ENCODE measurements around the gene PRKD1.

PRKD1 gene

GRCh38 chr14:29838752-29839151, 88.9 kb downstream of the PRKD1 start:
- no peak for DNase-seq (ENCODE audit: low read depth in 2 of 2)

- no peak for DNase-seq (ENCODE audit: low read depth in 2 of 2)
Observed at GRCh38 chr14:29836395-29836794, 91.3 kb downstream of the PRKD1 start.

- no peak for DNase-seq (ENCODE audit: low read depth in 2 of 2)
Observed at GRCh38 chr14:29832042-29832441, 95.6 kb downstream of the PRKD1 start.

GRCh38 chr14:29829851-29830250, 97.8 kb downstream of the PRKD1 start:
- no peak for DNase-seq (ENCODE audit: low read depth in 2 of 2)

- no peak for DNase-seq (ENCODE audit: low read depth in 2 of 2)
Observed at GRCh38 chr14:29823816-29824215, 103.8 kb downstream of the PRKD1 start.

GRCh38 chr14:29822430-29822709, 105.3 kb downstream of the PRKD1 start:
- DNase-seq (ENCODE audit: low read depth in 2 of 2), result no peak

GRCh38 chr14:29821661-29822429, 105.8 kb downstream of the PRKD1 start:
- DNase-seq (ENCODE audit: low read depth in 2 of 2), result no peak

GRCh38 chr14:29821242-29821641, 106.4 kb downstream of the PRKD1 start:
- no peak for DNase-seq (ENCODE audit: low read depth in 2 of 2)

- no peak for DNase-seq (ENCODE audit: low read depth in 2 of 2)
Observed at GRCh38 chr14:29820785-29821184, 106.9 kb downstream of the PRKD1 start.

GRCh38 chr14:29817767-29818405, 109.8 kb downstream of the PRKD1 start:
- DNase-seq (ENCODE audit: low read depth in 2 of 2), result no peak

- DNase-seq (ENCODE audit: low read depth in 2 of 2), result no peak
Observed at GRCh38 chr14:29815016-29815674, 112.5 kb downstream of the PRKD1 start.

GRCh38 chr14:29814156-29815015, 113.3 kb downstream of the PRKD1 start:
- DNase-seq (ENCODE audit: low read depth in 2 of 2), result no peak

- DNase-seq (ENCODE audit: low read depth in 2 of 2), result no peak
Observed at GRCh38 chr14:29810682-29811081, 117.0 kb downstream of the PRKD1 start.

GRCh38 chr14:29810064-29810463, 117.6 kb downstream of the PRKD1 start:
- DNase-seq (ENCODE audit: low read depth in 2 of 2), result no peak

- no peak for DNase-seq (ENCODE audit: low read depth in 2 of 2)
Observed at GRCh38 chr14:29806124-29806517, 121.5 kb downstream of the PRKD1 start.

- DNase-seq (ENCODE audit: low read depth in 2 of 2), result no peak
Observed at GRCh38 chr14:29805415-29806123, 122.1 kb downstream of the PRKD1 start.

- no peak for DNase-seq (ENCODE audit: low read depth in 2 of 2)
Observed at GRCh38 chr14:29804481-29805266, 123.0 kb downstream of the PRKD1 start.

- no peak for DNase-seq (ENCODE audit: low read depth in 2 of 2)
Observed at GRCh38 chr14:29803045-29803444, 124.6 kb downstream of the PRKD1 start.

GRCh38 chr14:29802211-29802610, 125.4 kb downstream of the PRKD1 start:
- DNase-seq (ENCODE audit: low read depth in 2 of 2), result no peak

GRCh38 chr14:29800961-29801360, 126.7 kb downstream of the PRKD1 start:
- DNase-seq (ENCODE audit: low read depth in 2 of 2), result no peak

Data from activated CD8-positive, alpha-beta memory T cell treated with anti-CD3 and anti-CD28 coated beads for 4 hours (primary cell).